Measurements from ENCODE around the gene FGGY.
A peak's percentile ranks its signal among the peaks of the same experiment; 100 is the strongest.
"Not testable (repeated sequence)": the region's sequence is repeated elsewhere in the genome, so short reads cannot be mapped to it uniquely, and the experiment has no call there.

Gene FGGY

GRCh38 chr1:59556802-59557548, 260.1 kb downstream of the FGGY start:
- no peak for DNase-seq

- no peak for DNase-seq
These were observed 260.6 kb downstream of the FGGY start for GRCh38 chr1:59557549-59557885.

GRCh38 chr1:59558580-59558979, 261.7 kb downstream of the FGGY start:
- DNase-seq: not testable (repeated sequence)

- no peak for DNase-seq
These were observed 264.0 kb downstream of the FGGY start for GRCh38 chr1:59560807-59561450.

GRCh38 chr1:59561796-59562195, 264.9 kb downstream of the FGGY start:
- DNase-seq: no peak

- DNase-seq: no peak
These were observed 267.4 kb downstream of the FGGY start for GRCh38 chr1:59564192-59564891.

GRCh38 chr1:59565611-59566410, 268.9 kb downstream of the FGGY start:
- no peak for DNase-seq

- DNase-seq: no peak
These were observed 271.5 kb downstream of the FGGY start for GRCh38 chr1:59568158-59568935.

- no peak for DNase-seq
These were observed 272.3 kb downstream of the FGGY start for GRCh38 chr1:59569198-59569597.

- no peak for DNase-seq
These were observed 273.6 kb downstream of the FGGY start for GRCh38 chr1:59570524-59570923.

GRCh38 chr1:59574085-59574484, 277.2 kb downstream of the FGGY start:
- DNase-seq: no peak

- DNase-seq: no peak
These were observed 280.9 kb downstream of the FGGY start for GRCh38 chr1:59577774-59578173.

GRCh38 chr1:59579222-59579621, 282.3 kb downstream of the FGGY start:
- no peak for DNase-seq

GRCh38 chr1:59580257-59580656, 283.4 kb downstream of the FGGY start:
- DNase-seq: no peak

- DNase-seq: not testable (repeated sequence)
These were observed 295.5 kb downstream of the FGGY start for GRCh38 chr1:59592410-59592809.

GRCh38 chr1:59592924-59593323, 296.0 kb downstream of the FGGY start:
- no peak for DNase-seq

- DNase-seq: no peak
These were observed 297.2 kb downstream of the FGGY start for GRCh38 chr1:59593798-59594790.

GRCh38 chr1:59595774-59596173, 298.9 kb downstream of the FGGY start:
- DNase-seq: peak in 1 of 2 experiments; percentile 8

- DNase-seq: no peak
These were observed 299.5 kb downstream of the FGGY start for GRCh38 chr1:59596432-59596831.

GRCh38 chr1:59596956-59597355, 300.1 kb downstream of the FGGY start:
- DNase-seq: no peak

All from SHP77 (cell line).